A549 treated with AZD9567 at 1 μM for 4 hours (cell line): ENCODE results near the gene OR4C16. TPM values are rescaled to one million over a fixed set of nuclear protein-coding genes. Genes with fewer than 3 reads are reported as not detected.

Experiments used
- total RNA-seq: library from RNA; stranded (reverse); fragments of 200-300 nt; extraction: Qiagen RNA extraction; gene quantifications from 5 replicates; pipeline ENCODE4 v1.2.3, GENCODE V29; 2022; ENCODE audit not compliant: insufficient read depth

The OR4C16 gene
- total RNA-seq: not detected in 5 replicates

GRCh38 chr11:55571828-55572227 lies at the start of gene OR4C16:
OR4C16 (plus strand) TSS chr11:55572128; CDS start chr11:55572128, 0 bp downstream.

GRCh38 chr11:55554169-55554568 lies 17.8 kb upstream of the OR4C16 start, which contains the start of gene OR4C15:
OR4C15 (plus strand) TSS chr11:55554469; CDS start chr11:55554469, 0 bp downstream.

GRCh38 chr11:55607545-55607944 lies 35.6 kb downstream of the OR4C16 start, which contains the start of gene OR4C11:
OR4C11 (minus strand) TSS chr11:55607645; CDS start chr11:55604373, 3,272 bp downstream.

Other genes starting within 250 kb of the OR4C16 start
- not detected in 5 replicates for gene OR4A16, start 228.9 kb upstream of the OR4C16 start, total RNA-seq
- not detected in 5 replicates for gene OR4A15, start 204.2 kb upstream of the OR4C16 start, total RNA-seq
- gene OR4C15, start 17.7 kb upstream of the OR4C16 start, total RNA-seq: not detected in 5 replicates
- gene OR4C11, start 35.5 kb downstream of the OR4C16 start, total RNA-seq: not detected in 5 replicates
- not detected in 5 replicates for gene OR4P4, start 63.0 kb downstream of the OR4C16 start, total RNA-seq
- gene OR4S2, start 76.2 kb downstream of the OR4C16 start, total RNA-seq: not detected in 5 replicates
- not detected in 5 replicates for gene OR4C6, start 90.1 kb downstream of the OR4C16 start, total RNA-seq
- gene OR5D13, start 201.3 kb downstream of the OR4C16 start, total RNA-seq: not detected in 5 replicates
- gene OR5D14, start 223.4 kb downstream of the OR4C16 start, total RNA-seq: not detected in 5 replicates
- not detected in 5 replicates for gene OR5L1, start 239.2 kb downstream of the OR4C16 start, total RNA-seq
- gene OR5D18, start 247.5 kb downstream of the OR4C16 start, total RNA-seq: not detected in 5 replicates